BJ (cell line): ENCODE data around the gene COL6A3. TPM values are rescaled to one million over a fixed set of nuclear protein-coding genes. Genes with fewer than 3 reads are reported as not detected.
A peak's percentile ranks its signal among the peaks of the same experiment; 100 is the strongest.

Experiments
- CTCF ChIA-PET: fragments of 350-600 bp; formaldehyde crosslinking; extraction: SDS; loops from one replicate; lab custom pipeline; 2021; ENCODE audit warnings: antibody characterized with exemption, inconsistent platforms; lab: Yijun Ruan, JAX
- POLR2A ChIA-PET: fragments of 300-600 bp; sonication (Branson Sonifier 250); formaldehyde crosslinking; extraction: SDS; loops from one replicate; lab custom pipeline; 2021; ENCODE audit warnings: antibody characterized with exemption; lab: Charles Lee
- DNase-seq: peaks from one replicate; pipeline ENCODE4 v3.0.0-alpha.2; 2011; ENCODE audit warnings: low read depth
- H3K27me3 ChIP-seq: 2 replicates; pipeline ENCODE4 v1.6.0; 2011; ENCODE audit warnings: low read length; ENCODE audit not compliant: control insufficient read depth, insufficient read depth
- H3K36me3 ChIP-seq: 2 replicates; pipeline ENCODE4 v1.5.1; 2011; ENCODE audit warnings: low read length; ENCODE audit not compliant: control insufficient read depth, insufficient read depth
- H3K4me3 ChIP-seq: 2 replicates; pipeline ENCODE4 v1.5.1; 2011; ENCODE audit warnings: low read depth, mild to moderate bottlenecking, control low read depth, low read length
- polyA plus RNA-seq: library from polyadenylated mRNA; depleted of rRNA; stranded (reverse); fragments of >200 nt; gene quantifications from 2 replicates; pipeline ENCODE4 v1.2.3, GENCODE V29; 2011
- TF ChIP-seq, protein P1 (sequence below): IDR thresholded peaks from 2 replicates; pipeline ENCODE4 v1.5.1; 2011; ENCODE audit warnings: low read depth, mild to moderate bottlenecking, control low read depth, inconsistent platforms, low read length, moderate library complexity; ENCODE audit not compliant: insufficient read depth

Gene COL6A3
- polyA plus RNA-seq, 1 experiment: 695 TPM

DNA sequence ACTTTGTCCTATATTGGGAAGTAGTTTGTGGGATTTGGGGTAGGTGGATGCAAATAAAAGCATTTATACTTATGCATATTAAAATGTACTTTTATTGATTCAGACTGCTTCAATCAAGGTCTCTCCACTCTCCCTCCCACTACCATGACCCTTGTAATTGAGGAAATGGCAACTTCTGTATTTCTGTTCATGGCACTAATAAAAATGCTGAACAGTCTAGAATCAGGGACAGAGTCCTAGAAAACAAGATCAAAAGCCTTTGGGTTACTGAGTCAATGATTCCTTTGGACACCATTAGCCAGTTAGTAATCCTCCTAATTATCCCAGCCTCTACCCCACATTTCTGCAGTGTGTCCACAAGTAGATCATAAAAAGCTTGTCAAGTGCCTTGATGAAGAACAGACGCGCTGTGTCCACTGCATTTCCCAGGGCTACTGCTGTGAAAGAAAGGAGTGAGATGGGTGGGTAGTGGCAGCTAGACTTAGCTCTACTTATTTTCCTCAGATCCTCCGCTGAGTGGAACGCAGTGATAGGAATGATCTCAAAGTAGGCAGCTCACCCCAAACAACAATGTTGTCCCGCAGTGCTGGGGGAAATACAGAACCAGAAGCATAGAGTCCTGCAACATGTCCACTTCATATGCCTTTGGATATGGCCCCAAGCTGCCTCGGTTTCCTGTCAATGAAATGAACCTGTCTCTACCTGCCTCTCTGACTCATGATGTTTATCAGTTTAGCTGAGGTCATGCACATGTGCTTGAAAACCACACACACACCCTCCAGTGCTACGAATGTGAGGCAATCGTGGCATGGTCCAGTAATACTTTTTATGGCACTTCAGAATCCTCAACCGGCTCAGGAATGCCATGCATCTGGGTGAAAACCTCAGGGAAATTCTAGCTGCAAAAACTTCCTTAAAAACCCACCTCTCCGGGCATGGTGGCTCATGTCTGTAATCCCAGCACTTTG is 115.5 kb downstream of the COL6A3 start:
- TF ChIP-seq, protein P1, sequence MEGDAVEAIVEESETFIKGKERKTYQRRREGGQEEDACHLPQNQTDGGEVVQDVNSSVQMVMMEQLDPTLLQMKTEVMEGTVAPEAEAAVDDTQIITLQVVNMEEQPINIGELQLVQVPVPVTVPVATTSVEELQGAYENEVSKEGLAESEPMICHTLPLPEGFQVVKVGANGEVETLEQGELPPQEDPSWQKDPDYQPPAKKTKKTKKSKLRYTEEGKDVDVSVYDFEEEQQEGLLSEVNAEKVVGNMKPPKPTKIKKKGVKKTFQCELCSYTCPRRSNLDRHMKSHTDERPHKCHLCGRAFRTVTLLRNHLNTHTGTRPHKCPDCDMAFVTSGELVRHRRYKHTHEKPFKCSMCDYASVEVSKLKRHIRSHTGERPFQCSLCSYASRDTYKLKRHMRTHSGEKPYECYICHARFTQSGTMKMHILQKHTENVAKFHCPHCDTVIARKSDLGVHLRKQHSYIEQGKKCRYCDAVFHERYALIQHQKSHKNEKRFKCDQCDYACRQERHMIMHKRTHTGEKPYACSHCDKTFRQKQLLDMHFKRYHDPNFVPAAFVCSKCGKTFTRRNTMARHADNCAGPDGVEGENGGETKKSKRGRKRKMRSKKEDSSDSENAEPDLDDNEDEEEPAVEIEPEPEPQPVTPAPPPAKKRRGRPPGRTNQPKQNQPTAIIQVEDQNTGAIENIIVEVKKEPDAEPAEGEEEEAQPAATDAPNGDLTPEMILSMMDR: no peak
- no peak overlapping the region for H3K4me3 ChIP-seq
- peak; percentile 88 for DNase-seq

DNA sequence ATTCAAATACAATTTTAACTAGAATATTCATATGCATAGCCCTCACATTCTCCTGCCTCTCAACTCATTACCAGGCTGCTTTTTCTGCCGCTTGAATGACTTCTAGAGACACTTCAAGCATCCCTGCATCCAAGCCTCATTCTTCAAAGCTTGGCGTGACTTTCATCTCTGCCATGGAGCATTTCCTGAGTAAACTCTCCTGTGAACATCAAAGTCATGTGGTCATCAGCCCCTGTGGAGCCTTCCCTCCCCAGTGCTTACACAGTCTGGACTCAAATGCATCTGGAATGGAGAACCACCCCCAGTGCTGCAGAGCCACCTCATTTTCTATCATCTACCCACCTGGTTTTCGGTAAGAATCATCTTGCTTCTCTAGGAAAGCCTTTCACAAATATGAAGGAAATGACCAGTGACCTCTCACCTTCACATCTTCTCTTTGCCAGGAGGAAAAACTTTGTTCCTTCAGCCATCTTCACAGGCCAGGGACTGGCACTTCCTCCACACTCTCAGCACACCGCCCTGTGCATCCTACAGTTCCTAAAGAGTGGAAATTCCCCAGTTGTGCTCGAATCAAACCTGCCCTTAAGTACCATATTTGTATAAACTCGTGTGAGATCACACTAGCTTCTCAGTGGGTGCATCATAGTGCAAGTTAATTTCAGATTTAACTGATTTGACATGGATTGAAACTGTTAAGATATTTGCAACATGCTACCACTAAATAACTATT is 116.4 kb downstream of the COL6A3 start:
- H3K36me3 ChIP-seq: no peaks in the 10 kb centered on the region
- ChIA-PET CTCF (interaction anchor here (0.7 to 2.5 kb wide), 3 partner anchors 8 to 37 kb away, joined by 3 to 7 read pairs (median 5); no protein-coding TSS in a partner anchor), POLR2A (interaction anchor here (0.5 to 1.1 kb wide), 3 partner anchors 74 to 131 kb away, joined by 3 to 7 read pairs (median 6); no protein-coding TSS in a partner anchor)
- no peak overlapping the region for H3K4me3 ChIP-seq
- H3K27me3 ChIP-seq: no peaks in the 10 kb centered on the region
- DNase-seq: no peak
- TF ChIP-seq, protein P1: no peak

More for the DNA sequence above, 115.5 kb downstream of the COL6A3 start:
- ChIA-PET POLR2A (interaction anchor here (0.5 to 1.1 kb wide), 6 partner anchors 16 to 127 kb away, joined by 3 to 6 read pairs (median 3); no protein-coding TSS in a partner anchor), CTCF (interaction anchor here (0.7 to 2.5 kb wide), 5 partner anchors 7 to 133 kb away, joined by 3 to 7 read pairs (median 4); no protein-coding TSS in a partner anchor)
- no peaks in the 10 kb centered on the region for H3K27me3 ChIP-seq
- H3K36me3 ChIP-seq: no peaks in the 10 kb centered on the region

DNA sequence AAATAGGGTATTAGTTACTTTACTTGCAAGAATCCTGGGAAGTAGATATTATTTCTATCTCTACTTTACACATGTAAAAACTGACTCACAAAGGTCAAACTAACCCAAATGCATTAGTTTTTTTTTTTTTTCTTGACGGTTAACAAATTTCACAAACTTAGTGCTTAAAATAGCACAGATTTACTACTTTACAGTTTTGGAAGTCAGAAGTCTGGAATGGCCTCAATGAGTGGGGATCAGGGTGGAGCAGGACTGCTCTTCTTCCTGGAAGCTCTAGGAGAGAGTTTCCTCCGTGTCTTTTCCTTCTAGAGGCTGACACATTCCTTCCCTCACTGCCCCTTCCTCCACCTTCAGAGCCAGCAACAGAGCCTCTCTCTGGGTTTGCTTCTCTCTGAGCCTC is 117.2 kb downstream of the COL6A3 start:
- H3K27me3 ChIP-seq: no peaks in the 10 kb centered on the region
- ChIA-PET CTCF (interaction anchor here (0.7 to 2.5 kb wide), 6 partner anchors 9 to 87 kb away, joined by 3 to 7 read pairs (median 3); no protein-coding TSS in a partner anchor), POLR2A (interaction anchor here (0.6 to 0.7 kb wide), 2 partner anchors 34 to 130 kb away, joined by 3 to 7 read pairs; no protein-coding TSS in a partner anchor)
- TF ChIP-seq, protein P1: no peak
- H3K36me3 ChIP-seq: no peaks in the 10 kb centered on the region
- no peak overlapping the region for H3K4me3 ChIP-seq
- DNase-seq: no peak

DNA sequence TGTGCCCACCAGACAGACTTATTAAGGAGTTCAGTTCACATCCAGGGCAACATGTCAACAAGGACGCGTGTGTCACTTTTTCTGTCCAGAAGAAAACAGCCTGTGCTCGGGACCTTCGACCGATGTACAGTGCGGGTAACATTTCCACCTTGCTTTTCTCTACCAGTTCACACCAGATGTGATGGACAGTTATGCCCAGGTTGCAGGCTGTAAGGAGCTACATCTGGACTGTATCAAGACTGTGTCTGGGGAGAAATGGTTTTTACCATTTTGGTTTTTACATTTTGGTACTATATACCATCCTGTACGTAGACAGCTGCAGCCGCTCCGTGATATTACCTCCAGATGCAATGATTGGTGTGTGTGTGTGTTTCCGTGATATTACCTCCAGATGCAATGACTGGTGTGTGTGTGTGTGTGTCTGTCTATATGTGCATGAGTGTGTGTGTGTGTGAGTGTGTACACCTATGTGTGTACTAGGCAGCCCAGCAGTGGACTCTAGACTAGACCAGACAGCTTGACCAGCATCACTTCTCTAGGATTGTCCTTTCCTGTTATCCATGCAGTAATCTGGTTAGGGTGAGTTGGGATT is 118.0 kb downstream of the COL6A3 start:
- Histone ChIP-seq H3K36me3 (no peaks in the 10 kb centered on the region), H3K4me3 (no peak overlapping the region), H3K27me3 (no peaks in the 10 kb centered on the region)
- TF ChIP-seq, protein P1: no peak
- ChIA-PET CTCF (interaction anchor here (0.8 to 2.5 kb wide), 7 partner anchors 8 to 114 kb away, joined by 3 to 7 read pairs (median 3); no protein-coding TSS in a partner anchor), POLR2A (interaction anchor here (0.6 kb wide), 2 partner anchors 16 to 35 kb away, joined by 3 read pairs; no protein-coding TSS in a partner anchor)
- no peak for DNase-seq
